ENCODE data around the gene ARPC4.

GRCh38 chr3:9786825-9787669 lies 5.8 kb upstream of the ARPC4 start:
- TF ChIP-seq CTCF (IDR thresholded peaks at IDR 0.05; ENCODE audit: insufficient read depth, low read length) = peak; percentile 64
- no peak for TF ChIP-seq SPI1 (IDR thresholded peaks at IDR 0.05; ENCODE audit: borderline replicate concordance, low read depth)
- TF ChIP-seq GABPA (IDR thresholded peaks at IDR 0.05; ENCODE audit: low read depth) = no peak
- no peak for TF ChIP-seq POLR2AphosphoS5 (IDR thresholded peaks at IDR 0.05; ENCODE audit: low read depth)
- TF ChIP-seq REST (IDR thresholded peaks at IDR 0.05; ENCODE audit: insufficient replicate concordance, low read depth) = no peak

Measured in HL-60 (cell line).